Vagina (tissue), 2 donors: ENCODE data around the gene CCDC154. TPM values are rescaled to one million over a fixed set of nuclear protein-coding genes. Genes with fewer than 3 reads are reported as not detected.

ENCODE experiments used
- DNase-seq, 2 donors: peaks; one replicate each; pipeline ENCODE4 v3.0.0-alpha.2; 2017; ENCODE audit errors: extremely low spot score in 2 of 2
- H3K27ac ChIP-seq: fragments of 200-600 bp; sonication (generic); one replicate; pipeline ENCODE4 v1.5.1; 2019
- H3K27me3 ChIP-seq: fragments of 200-600 bp; sonication (generic); one replicate; pipeline ENCODE4 v1.5.1; 2019
- H3K36me3 ChIP-seq, 2 donors: fragments of 200-600 bp; sonication (generic); one replicate each; pipeline ENCODE4 v1.5.1; 2017 to 2019
- H3K4me1 ChIP-seq: fragments of 200-600 bp; sonication (generic); one replicate; pipeline ENCODE4 v1.5.1; 2019
- H3K4me3 ChIP-seq, 2 donors: fragments of 200-600 bp; sonication (generic); 1 replicate in 1 of 2; 2 replicates in 1 of 2; pipeline ENCODE4 v1.5.1; 2016 to 2019
- H3K9me3 ChIP-seq: fragments of 200-600 bp; sonication (generic); one replicate; pipeline ENCODE4 v1.5.1; 2019
- CTCF ChIP-seq, 3 experiments: fragments of 450-650 bp in 2 of 3; fragments of 200-600 bp in 1 of 3; sonication (generic) in 1 of 3; IDR thresholded peaks; one replicate each; pipeline ENCODE4 v1.5.1; 2017 to 2019; ENCODE audit warnings: antibody characterized with exemption in 3 of 3, mild to moderate bottlenecking in 2 of 3, moderate library complexity in 2 of 3
- POLR2A ChIP-seq, 2 donors: fragments of 450-650 bp; IDR thresholded peaks; one replicate each; pipeline ENCODE4 v1.6.1; 2017; ENCODE audit warnings: antibody characterized with exemption in 2 of 2, mild to moderate bottlenecking in 2 of 2, moderate library complexity in 2 of 2
- POLR2AphosphoS5 ChIP-seq, 2 donors: sonication (generic); formaldehyde crosslinking; IDR thresholded peaks; one replicate each; pipeline ENCODE4 v1.9.0; 2017; ENCODE audit warnings: antibody characterized with exemption in 2 of 2, mild to moderate bottlenecking in 2 of 2, low read depth in 1 of 2; ENCODE audit not compliant: insufficient read depth in 1 of 2
- intact Hi-C: fragments of 100-400 bp; cut with DNase I; formaldehyde crosslinking; loops from one replicate; pipeline ENCODE4 v1.15.1; 2023
- total RNA-seq: library from RNA; depleted of rRNA; stranded (reverse); fragments of >200 nt; gene quantifications from one replicate; pipeline ENCODE4 v1.2.3, GENCODE V29; 2016

Gene CCDC154
- total RNA-seq, 1 donor from 2014 or later = not detected

GRCh38 chr16:1449201-1449788, 4.9 kb upstream of the CCDC154 start:
- H3K4me3 ChIP-seq = no peak overlapping the region
- peaks cover 0 to 71% of the 10 kb centered on the region in 2 donors for H3K36me3 ChIP-seq
- H3K4me1 ChIP-seq = no peaks in the 10 kb centered on the region
- no peak for DNase-seq
- TF ChIP-seq CTCF (IDR thresholded peaks at IDR 0.05) (no peak), POLR2AphosphoS5 (IDR thresholded peaks at IDR 0.05; ENCODE audit: insufficient read depth in 1 of 2, low read depth in 1 of 2) (no peak), POLR2A (IDR thresholded peaks at IDR 0.05) (no peak)
- no peak overlapping the region for H3K27ac ChIP-seq
- H3K27me3 ChIP-seq = no peaks in the 10 kb centered on the region
- no peaks in the 10 kb centered on the region for H3K9me3 ChIP-seq
- intact Hi-C loops = no loop called here

GRCh38 chr16:1448536-1449116, 4.3 kb upstream of the CCDC154 start:
- no peak for DNase-seq
- intact Hi-C loops = no loop called here
- Histone ChIP-seq H3K9me3 (no peaks in the 10 kb centered on the region), H3K4me1 (no peaks in the 10 kb centered on the region), H3K27me3 (no peaks in the 10 kb centered on the region), H3K36me3 (peaks cover 0 to 64% of the 10 kb centered on the region in 2 donors), H3K27ac (no peak overlapping the region), H3K4me3 (no peak overlapping the region)
- TF ChIP-seq POLR2AphosphoS5 (IDR thresholded peaks at IDR 0.05; ENCODE audit: insufficient read depth in 1 of 2, low read depth in 1 of 2) (no peak), POLR2A (IDR thresholded peaks at IDR 0.05) (no peak), CTCF (IDR thresholded peaks at IDR 0.05) (no peak)

GRCh38 chr16:1447965-1448364, 3.6 kb upstream of the CCDC154 start:
- DNase-seq = no peak
- no peak for TF ChIP-seq POLR2AphosphoS5 (IDR thresholded peaks at IDR 0.05; ENCODE audit: insufficient read depth in 1 of 2, low read depth in 1 of 2)
- no peak for TF ChIP-seq CTCF (IDR thresholded peaks at IDR 0.05)
- no peak for TF ChIP-seq POLR2A (IDR thresholded peaks at IDR 0.05)
- intact Hi-C loops = no loop called here
- no peak overlapping the region for H3K27ac ChIP-seq
- H3K9me3 ChIP-seq = no peaks in the 10 kb centered on the region
- H3K4me3 ChIP-seq = no peak overlapping the region
- no peaks in the 10 kb centered on the region for H3K4me1 ChIP-seq
- H3K36me3 ChIP-seq = peaks cover 0 to 59% of the 10 kb centered on the region in 2 donors
- H3K27me3 ChIP-seq = no peaks in the 10 kb centered on the region

- TF ChIP-seq POLR2AphosphoS5 (IDR thresholded peaks at IDR 0.05; ENCODE audit: insufficient read depth in 1 of 2, low read depth in 1 of 2) = no peak
- TF ChIP-seq POLR2A (IDR thresholded peaks at IDR 0.05) = no peak
- TF ChIP-seq CTCF (IDR thresholded peaks at IDR 0.05) = no peak
- intact Hi-C loops = no loop called here
- no peaks in the 10 kb centered on the region for H3K9me3 ChIP-seq
- H3K27me3 ChIP-seq = no peaks in the 10 kb centered on the region
- no peaks in the 10 kb centered on the region for H3K4me1 ChIP-seq
- H3K4me3 ChIP-seq = no peak overlapping the region
- DNase-seq = no peak
- no peak overlapping the region for H3K27ac ChIP-seq
- H3K36me3 ChIP-seq = peaks cover 0 to 46% of the 10 kb centered on the region in 2 donors
Observed at GRCh38 chr16:1446296-1447080, 2.1 kb upstream of the CCDC154 start.
